ENCODE measurements around the gene UBXN10. TPM values are rescaled to one million over a fixed set of nuclear protein-coding genes. Genes with fewer than 3 reads are reported as not detected.

UBXN10 gene
- total and polyA plus RNA-seq, 2 of the 13 experiments (the other 11 are each of a cell fraction or from before 2014, with no cell fraction given), result 0.04 to 0.05 TPM

GRCh38 chr1:20151906-20152598 is 33.8 kb upstream of the UBXN10 start (continued):
- TF ChIP-seq ZBTB14 (CRISPR knock-in tag; IDR thresholded peaks at IDR 0.05) (no peak), ZNF780A (CRISPR knock-in tag; IDR thresholded peaks at IDR 0.05) (no peak), THAP11 (CRISPR knock-in tag; IDR thresholded peaks at IDR 0.05) (0 out of 2 replicates have a peak, but pooled peaks have one; percentile 35), ZNF775 (CRISPR knock-in tag; IDR thresholded peaks at IDR 0.05; ENCODE audit: borderline replicate concordance) (no peak), ZFAT (CRISPR knock-in tag; conservative IDR thresholded peaks at IDR 0.05) (no peak), NCOA2 (CRISPR knock-in tag; IDR thresholded peaks at IDR 0.05) (peak; percentile 32; the same call in 1 of the 2 replicates), TOPORS (CRISPR knock-in tag; IDR thresholded peaks at IDR 0.05) (no peak), HDAC1 (CRISPR knock-in tag; IDR thresholded peaks at IDR 0.05) (no peak), ZNF766 (CRISPR knock-in tag; IDR thresholded peaks at IDR 0.05; ENCODE audit: borderline replicate concordance) (no peak), HOXA3 (CRISPR knock-in tag; IDR thresholded peaks at IDR 0.05) (peak; percentile 24; the same call in 1 of the 2 replicates), FOXK2 (IDR thresholded peaks at IDR 0.05) (no peak), GZF1 (CRISPR knock-in tag; IDR thresholded peaks at IDR 0.05) (no peak), FOSL1 (CRISPR knock-in tag; IDR thresholded peaks at IDR 0.05; ENCODE audit: borderline replicate concordance) (no peak), GATAD2A (CRISPR knock-in tag; IDR thresholded peaks at IDR 0.05) (peak; percentile 17; the same call in 1 of the 2 replicates), ZFX (CRISPR knock-in tag; IDR thresholded peaks at IDR 0.05; ENCODE audit: low read depth) (no peak), ZNF34 (CRISPR knock-in tag; IDR thresholded peaks at IDR 0.05; ENCODE audit: borderline replicate concordance) (0 out of 2 replicates have a peak, but pooled peaks have one; percentile 50)
- TF ChIP-seq, protein P1, sequence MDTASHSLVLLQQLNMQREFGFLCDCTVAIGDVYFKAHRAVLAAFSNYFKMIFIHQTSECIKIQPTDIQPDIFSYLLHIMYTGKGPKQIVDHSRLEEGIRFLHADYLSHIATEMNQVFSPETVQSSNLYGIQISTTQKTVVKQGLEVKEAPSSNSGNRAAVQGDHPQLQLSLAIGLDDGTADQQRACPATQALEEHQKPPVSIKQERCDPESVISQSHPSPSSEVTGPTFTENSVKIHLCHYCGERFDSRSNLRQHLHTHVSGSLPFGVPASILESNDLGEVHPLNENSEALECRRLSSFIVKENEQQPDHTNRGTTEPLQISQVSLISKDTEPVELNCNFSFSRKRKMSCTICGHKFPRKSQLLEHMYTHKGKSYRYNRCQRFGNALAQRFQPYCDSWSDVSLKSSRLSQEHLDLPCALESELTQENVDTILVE (CRISPR knock-in tag; IDR thresholded peaks at IDR 0.05), result no peak
- TF ChIP-seq, protein P2, sequence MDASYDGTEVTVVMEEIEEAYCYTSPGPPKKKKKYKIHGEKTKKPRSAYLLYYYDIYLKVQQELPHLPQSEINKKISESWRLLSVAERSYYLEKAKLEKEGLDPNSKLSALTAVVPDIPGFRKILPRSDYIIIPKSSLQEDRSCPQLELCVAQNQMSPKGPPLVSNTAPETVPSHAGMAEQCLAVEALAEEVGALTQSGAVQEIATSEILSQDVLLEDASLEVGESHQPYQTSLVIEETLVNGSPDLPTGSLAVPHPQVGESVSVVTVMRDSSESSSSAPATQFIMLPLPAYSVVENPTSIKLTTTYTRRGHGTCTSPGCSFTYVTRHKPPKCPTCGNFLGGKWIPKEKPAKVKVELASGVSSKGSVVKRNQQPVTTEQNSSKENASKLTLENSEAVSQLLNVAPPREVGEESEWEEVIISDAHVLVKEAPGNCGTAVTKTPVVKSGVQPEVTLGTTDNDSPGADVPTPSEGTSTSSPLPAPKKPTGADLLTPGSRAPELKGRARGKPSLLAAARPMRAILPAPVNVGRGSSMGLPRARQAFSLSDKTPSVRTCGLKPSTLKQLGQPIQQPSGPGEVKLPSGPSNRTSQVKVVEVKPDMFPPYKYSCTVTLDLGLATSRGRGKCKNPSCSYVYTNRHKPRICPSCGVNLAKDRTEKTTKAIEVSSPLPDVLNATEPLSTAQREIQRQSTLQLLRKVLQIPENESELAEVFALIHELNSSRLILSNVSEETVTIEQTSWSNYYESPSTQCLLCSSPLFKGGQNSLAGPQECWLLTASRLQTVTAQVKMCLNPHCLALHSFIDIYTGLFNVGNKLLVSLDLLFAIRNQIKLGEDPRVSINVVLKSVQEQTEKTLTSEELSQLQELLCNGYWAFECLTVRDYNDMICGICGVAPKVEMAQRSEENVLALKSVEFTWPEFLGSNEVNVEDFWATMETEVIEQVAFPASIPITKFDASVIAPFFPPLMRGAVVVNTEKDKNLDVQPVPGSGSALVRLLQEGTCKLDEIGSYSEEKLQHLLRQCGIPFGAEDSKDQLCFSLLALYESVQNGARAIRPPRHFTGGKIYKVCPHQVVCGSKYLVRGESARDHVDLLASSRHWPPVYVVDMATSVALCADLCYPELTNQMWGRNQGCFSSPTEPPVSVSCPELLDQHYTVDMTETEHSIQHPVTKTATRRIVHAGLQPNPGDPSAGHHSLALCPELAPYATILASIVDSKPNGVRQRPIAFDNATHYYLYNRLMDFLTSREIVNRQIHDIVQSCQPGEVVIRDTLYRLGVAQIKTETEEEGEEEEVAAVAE (CRISPR knock-in tag; IDR thresholded peaks at IDR 0.05; ENCODE audit: borderline replicate concordance), result peak; percentile 28; the same call in 1 of the 2 replicates
- TF ChIP-seq, protein P3, sequence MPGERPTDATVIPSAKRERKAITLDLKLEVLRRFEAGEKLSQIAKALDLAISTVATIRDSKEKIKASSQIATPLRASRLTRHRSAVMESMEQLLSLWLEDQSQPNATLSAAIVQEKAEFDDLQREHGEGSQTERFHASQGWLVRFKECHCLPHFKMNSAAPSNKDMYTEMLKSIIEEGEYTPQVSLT (CRISPR knock-in tag; IDR thresholded peaks at IDR 0.05; ENCODE audit: borderline replicate concordance, low read depth), result no peak
